HG03460 (cell line): ENCODE results near the gene RTN1.
A peak's percentile ranks its signal among the peaks of the same experiment; 100 is the strongest.

Experiments used
- ATAC-seq: cut with Tn5 transposase; IDR thresholded peaks from one replicate; pipeline ENCODE4 v1.9.1; 2021; ENCODE audit not compliant: unreplicated experiment

RTN1 gene

DNA sequence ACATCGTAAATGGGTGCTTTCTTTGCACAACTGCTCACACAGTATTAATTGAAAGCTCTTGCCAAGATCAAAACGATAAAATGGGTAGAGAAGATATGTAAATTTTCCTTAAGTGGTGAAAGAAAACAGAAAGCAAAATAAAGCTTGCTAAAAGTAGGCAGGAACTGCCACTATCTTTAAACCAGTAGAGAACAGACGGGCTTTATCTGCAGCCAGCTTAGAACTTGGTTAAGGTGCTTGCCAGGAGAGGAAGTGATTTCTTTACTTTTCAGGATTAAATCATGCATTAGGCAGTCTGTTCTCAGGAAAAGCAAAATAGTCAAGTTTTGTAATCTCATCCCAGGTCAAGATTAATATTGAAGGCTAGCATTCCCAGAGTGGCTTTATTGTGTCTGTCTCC, 237.1 kb downstream of the RTN1 start:
- ATAC-seq = no peak

DNA sequence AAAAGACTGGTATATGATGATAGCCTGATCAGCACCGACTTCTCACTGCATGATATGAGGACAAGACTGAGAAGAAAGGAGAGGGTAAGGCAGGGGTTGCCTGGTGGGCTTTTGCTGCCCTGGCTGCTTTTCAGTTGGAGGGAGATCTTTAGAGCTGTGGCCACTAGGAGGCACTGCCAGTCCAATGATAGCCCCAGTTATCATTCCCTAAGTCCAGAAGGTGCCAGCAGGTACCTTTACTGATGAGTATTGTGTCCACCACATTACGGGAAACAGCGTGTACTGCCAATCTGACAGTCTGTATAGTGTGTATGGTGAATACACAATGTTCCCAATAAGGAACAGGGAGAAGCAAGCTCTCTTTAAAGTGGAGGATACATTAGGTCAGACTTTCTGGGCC, 238.2 kb downstream of the RTN1 start:
- ATAC-seq = no peak

DNA sequence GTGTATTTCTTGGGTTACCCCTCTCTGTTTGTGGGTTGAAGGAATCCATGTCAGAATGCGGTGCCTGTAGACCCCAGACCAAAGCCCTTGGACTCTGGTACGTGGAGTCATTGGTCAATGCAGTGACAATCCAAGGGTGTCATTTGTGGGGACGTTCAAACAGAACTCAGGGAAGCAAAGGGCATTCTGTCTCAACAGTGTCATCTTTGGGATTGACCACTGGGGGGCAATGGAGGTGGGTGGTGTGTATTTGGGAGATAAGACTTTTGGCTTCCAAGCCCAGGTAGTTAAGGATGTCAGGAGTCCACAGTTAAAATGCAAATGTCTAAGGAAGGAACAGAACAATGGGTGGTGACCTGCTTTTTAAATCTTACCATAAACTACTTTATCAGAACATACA, 239.3 kb downstream of the RTN1 start:
- no peak for ATAC-seq

DNA sequence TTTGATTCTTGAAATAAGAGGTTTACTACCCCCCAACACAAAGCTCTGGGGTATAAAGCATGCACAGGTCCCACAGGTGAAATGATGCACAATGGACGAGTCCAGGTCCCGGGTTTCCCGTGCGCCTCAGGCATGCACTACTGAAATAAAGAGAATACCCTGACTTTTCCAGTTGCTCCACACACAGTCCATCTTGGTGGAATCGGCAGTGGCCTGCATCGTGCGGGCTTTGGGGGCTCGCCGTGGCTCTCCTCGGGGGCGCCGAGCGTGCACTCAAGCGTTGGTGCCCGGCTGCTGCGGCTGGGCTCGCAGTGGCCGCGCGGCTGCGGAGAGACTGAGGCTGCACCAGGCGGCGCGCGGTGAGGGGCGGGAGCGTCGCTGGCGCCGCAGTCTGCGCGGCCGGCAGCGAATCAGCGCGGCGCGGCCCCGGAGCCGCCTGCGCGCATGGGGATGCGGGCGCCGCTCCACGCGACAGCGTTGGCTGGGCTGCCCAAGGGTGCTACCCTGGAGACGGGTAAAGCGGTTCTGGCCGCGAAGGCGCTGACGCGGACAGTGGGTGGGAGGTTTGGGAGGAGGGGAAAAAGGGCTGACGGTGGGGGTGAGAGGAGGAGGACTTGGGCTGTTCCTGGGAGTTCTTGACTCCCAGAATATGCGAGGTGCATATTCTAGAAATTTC, 240.2 kb downstream of the RTN1 start:
- ATAC-seq = no peak

DNA sequence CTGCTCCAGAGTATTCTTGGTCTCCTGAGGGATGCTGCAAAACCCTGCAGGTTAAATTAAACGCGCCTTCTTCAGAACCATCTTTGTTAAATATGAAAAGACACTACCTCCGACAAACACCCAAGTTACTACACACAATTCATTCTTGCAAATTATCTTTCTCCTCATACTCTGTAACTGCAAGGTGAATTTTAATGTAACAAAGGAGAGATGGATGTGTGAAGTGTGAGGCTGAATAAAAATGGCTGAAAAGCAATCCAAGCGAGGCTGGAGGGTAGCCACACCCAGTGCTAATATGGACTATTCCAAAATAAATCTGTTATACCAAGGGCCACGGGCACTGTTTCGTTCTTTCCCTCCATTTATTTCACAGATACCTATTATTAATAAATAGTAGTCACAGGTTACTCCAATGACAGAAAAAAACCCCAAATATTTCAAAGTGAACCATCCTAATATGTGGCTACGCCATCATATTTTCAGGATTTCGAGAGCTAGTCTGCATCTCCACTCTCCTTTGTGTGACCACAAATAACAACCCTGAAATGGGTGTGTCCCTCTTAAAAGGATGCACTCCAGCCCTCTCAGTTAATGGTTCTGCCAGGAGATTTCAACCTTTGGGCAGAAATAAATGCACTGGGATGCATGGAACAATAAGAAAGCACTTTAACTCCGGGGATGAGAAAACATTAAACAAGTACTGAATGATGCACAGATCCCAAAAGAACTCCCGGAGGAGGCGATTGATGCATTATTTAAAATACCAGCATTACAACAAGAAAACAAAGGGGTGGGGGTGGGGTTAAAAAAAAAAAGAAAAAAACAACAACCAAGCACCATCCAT, 240.9 kb downstream of the RTN1 start:
- no peak for ATAC-seq

DNA sequence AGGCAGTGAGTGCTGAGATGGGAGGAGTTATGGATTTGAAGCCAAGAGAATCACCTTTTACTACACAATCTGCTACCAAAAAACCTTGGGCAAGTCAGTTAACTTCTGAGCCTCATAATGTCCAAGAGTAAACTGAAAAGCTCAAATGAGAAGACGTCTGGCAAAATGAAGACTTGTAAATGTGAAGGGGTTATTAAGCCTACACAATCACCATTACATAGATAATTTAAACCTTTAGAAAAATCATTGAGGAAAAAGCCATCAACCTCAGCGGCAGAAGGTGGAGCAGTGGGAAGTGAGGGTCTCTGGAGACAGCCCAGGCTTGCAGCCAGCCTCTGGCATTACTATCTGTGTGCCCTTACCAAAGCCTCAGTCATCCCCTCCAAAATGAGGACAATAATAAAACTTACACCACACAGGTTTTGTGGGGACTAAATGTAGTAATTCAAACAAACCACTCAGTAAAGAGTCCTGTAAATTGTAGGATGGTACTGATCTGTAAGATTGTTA, 243.5 kb downstream of the RTN1 start:
- no peak for ATAC-seq

DNA sequence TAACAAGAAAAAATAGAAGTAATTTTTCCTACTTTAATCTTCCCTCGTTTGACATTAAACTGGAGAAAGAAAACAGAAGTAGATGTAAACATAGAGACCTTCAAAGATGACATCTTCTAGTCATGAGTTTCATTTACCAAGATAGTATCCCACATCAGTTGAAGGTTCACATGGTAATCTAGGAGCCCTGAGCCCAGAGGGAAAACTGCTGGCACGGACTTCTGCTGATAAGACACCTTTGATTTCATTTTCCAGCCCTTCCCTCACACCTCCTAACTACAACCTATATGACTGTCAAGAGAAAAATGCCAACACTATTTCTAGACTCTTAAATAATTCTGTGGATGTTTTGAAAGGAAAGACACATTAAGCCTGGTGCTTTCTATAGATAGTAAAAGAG, 247.9 kb downstream of the RTN1 start:
- no peak for ATAC-seq

DNA sequence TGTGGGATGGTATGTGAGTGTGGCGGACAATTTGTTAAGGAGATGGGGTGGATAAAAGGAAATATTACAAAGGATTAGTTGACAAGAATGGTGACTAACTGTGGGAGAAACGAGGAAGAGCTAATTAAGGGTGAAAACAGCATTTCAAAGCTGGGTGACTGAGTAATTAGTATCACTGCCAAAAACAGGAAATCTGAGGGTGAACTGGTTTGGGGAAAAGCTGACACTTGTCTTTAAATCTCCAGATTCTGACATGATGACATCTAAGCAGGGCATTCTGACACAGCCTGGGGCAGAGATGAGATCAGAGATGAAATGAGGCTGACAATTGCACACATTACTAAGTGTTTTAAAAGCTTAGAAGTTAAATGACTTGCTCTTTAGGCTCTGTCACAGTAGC, 251.5 kb downstream of the RTN1 start:
- no peak for ATAC-seq

DNA sequence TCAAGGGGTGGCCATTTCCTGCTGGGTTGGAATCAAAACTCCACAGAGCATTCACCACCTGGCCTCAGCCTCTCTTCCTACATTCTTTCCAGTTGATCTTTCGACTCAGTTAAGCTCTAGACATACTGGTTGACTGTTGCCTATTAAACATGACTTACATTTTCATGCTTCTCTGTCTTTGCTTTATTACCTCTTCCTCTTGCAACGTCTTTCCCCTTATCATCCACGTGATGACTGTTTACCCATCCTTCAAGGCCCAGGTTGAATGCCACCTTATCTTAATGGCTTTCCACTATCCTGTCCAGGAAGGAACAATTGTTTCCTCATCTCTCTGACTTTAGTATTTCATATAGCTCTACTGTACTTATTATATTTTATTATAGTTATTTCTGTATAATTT, 269.5 kb downstream of the RTN1 start:
- no peak for ATAC-seq

DNA sequence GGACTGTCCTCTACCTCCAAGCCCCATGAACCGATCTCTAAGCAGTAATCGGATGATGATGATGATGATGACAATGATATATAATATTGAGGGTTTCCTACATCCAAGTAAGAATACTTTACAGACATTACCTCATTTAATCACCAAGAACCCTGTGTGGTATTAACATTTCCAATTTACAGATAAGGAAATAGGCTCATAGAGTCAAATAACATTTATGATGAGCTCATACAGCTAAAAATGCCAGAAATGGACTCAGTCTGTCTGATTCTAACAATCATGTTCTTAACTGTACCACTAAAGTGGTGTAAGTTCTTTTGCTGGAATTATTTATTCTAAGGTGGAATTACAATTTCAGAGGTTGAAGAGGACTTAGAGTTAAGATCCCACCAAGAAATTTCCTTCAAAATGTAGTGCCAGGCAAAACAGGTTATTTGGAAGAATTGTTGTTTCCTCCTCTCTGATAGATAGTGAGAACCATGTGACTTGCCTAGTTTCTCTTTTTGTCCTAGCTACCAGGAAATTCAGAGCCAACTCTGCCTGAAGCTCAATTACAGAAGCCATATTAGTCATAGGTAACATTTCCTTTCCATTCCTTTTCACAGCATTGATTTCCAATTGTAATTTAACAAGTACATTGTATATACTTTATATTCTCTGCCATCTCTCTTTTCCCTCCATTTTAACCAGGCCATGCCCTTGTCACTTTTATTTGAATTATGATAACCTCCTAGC, 270.2 kb downstream of the RTN1 start:
- ATAC-seq = no peak

DNA sequence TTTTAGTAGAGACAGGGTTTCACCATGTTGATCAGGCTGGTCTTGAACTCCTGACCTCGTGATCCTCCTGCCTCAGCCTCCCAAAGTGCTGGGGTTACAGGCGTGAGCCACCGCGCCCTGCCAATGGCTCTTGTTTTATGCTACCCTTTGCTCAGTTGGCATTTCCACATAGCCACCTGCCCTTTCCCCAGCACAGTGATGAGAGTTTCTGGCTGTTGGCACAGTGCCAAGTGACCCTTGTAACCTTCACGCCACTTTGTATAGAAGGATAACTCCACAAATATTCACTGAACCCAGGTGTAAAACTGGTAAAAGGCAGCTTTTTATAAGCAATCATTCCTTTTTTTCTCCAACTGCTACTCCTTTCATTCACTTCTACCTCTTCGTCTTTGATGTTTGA, 275.5 kb downstream of the RTN1 start:
- no peak for ATAC-seq

DNA sequence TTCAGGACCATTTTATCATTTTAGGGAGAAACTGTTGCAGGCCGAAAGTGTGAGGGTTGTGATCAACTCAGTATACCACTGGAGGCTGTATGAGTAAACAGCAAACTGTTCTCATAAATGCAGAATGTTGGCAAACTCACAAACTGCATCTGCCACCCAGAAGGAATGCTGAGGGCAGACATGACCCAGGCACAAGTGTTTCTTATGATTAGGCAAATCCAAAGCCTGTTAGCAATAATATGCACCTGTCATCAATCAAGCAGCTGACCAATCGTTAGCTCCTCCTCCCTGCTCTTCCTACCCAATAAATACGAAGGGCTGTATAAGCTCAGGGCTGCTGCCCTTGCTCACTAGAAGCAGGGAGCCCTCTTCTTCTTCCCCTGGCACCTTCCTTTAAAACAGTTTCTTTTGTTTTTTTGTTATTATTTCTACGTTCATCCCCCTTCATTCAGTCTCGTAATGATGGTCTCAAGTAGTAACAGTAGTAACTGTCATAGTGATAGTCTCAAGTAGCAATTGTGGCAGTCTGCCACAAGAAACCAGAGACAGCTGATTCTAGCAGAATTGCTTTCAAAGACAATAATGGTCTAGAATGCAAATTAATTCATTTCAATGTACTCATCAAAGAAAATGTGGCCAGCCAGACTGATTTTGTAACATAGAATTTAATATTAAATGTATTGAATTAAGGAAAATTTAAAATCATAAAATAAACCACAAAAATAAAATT, 278.8 kb downstream of the RTN1 start:
- ATAC-seq = no peak

DNA sequence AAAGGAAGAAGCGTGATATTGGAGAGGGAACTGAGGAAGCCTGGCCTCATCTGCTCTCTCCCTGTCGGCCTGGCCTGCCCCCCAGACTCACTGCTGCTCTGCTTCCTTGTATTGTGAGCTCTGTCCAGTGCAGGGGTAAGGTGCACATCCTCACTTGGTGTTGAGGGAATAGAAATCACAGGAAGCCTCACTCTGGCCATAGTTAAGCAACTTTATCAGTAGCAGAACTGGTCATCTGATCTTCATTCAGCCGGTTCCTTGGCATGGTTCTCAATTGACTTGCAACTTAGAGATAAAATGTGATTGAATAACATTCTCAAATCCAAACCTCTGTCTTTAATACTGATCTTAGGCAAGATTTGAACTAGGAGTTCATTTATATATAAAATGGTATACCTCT, 282.5 kb downstream of the RTN1 start:
- no peak for ATAC-seq

DNA sequence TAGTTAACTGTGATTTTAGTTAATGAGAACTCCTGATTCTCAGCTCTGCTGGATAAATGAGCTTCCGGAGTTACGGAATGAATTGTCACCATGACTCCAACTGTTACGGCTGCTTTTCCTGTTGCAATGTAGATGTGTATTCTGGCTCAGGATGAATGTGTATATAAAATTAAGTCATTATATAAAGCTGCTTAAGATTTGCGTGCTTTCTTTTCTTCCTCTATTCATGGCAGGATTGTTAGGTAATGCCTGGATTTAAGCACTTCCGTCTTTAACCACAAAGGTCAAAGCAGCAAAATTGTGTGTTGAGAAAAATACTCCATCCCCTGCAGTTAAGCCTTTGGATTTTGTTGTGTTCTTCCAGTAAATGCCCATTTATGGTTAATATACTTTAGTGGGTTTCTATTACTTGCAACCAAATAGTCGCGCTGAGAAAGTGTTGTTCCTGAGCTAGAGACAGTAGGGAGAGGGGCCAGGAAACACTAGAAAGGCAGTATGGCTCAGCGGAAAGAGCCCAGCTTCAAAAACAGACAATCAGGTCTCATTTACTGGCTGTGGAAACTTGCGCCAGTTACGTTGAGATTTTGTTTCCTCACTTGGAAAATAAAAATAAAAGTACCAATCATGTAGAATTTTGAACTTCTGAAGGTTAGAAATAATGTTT, 284.6 kb downstream of the RTN1 start:
- ATAC-seq = no peak

DNA sequence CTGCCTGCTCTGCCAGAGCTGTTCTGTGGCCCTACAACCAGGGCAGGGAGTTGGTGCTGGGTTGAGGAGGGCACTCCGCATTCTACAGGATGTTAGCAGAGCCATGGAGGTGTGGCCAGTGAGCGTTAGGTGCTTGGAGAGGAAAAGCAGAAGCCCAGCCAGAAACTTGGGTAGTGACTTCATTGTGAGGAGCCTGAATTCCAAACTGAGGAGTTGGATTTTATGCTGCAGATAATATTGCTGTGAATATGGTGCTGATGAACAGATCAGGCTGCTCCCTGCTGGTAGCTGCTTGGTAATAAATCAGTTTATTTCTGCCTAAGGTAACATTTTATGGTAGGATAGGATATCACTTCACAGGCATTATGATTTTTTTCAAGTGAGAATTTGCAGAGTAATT, 286.8 kb downstream of the RTN1 start:
- no peak for ATAC-seq

DNA sequence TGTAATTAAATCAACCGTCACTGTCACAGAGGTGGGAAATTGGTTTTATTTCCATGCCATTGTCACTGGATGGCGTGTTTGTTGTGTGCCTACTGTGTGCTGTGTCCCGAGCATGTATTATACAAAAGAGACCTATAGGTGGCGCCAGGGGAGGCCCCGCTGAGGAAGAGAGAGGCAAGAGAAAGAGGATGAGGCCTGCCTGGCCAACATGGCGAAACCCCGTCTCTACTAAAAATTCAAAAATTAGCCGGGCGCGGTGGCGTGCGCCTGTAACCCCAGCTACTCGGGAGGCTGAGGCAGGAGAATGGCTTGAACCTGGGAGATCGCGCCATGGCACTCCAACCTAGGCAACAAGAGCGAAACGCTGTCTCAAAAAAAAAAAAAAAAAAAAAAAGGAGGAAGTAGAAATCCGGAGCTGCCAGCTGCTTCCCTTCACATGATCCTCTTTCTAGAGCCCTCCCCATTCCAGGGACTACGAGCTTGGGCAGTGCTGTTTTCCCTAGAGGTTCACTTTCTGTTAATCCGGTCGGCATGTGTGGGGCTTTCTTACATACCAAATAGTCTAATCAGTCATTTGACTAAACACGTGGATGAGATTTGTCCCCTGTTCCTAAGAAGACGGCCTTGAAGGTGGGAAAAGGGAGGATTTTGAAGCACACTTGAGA, 287.6 kb downstream of the RTN1 start:
- ATAC-seq = no peak

DNA sequence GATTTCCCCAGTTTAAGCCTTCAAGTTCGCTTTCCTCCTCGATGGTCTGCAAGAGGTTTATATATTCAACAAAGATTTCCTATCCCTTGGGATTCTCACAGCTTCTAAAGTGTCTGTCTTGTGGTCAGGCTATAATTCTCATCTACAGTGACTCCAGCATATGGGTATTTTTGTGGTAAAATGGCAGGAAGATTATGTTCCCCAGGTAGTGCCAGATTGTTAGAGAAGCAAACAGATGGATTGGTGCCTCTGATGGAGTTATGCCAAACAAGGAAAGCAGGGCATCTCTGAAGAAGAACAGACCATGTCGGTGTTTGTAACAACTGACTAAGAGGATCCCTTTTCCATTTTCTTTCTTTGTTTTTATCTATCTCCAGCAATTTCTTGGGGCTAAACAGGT, 288.4 kb downstream of the RTN1 start:
- ATAC-seq = no peak

DNA sequence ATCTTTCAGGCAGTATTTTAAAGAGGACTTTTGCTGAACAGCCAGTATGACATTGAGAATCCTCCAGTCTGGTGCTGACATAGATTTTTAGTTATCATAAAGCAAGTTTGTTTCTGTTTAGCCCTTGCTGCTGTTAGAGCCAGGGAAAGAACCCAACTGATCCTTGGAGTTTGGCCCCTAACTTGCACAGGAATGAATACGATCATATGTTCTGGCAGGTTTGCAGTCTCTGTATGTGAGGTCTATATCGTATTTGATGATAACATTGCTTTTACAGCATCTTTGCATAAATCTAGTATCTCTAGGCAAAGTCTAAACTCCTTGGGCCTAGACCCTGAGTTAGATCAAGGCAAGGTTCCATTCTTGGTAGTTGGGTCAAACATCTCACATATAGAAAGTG, 289.7 kb downstream of the RTN1 start:
- no peak for ATAC-seq

DNA sequence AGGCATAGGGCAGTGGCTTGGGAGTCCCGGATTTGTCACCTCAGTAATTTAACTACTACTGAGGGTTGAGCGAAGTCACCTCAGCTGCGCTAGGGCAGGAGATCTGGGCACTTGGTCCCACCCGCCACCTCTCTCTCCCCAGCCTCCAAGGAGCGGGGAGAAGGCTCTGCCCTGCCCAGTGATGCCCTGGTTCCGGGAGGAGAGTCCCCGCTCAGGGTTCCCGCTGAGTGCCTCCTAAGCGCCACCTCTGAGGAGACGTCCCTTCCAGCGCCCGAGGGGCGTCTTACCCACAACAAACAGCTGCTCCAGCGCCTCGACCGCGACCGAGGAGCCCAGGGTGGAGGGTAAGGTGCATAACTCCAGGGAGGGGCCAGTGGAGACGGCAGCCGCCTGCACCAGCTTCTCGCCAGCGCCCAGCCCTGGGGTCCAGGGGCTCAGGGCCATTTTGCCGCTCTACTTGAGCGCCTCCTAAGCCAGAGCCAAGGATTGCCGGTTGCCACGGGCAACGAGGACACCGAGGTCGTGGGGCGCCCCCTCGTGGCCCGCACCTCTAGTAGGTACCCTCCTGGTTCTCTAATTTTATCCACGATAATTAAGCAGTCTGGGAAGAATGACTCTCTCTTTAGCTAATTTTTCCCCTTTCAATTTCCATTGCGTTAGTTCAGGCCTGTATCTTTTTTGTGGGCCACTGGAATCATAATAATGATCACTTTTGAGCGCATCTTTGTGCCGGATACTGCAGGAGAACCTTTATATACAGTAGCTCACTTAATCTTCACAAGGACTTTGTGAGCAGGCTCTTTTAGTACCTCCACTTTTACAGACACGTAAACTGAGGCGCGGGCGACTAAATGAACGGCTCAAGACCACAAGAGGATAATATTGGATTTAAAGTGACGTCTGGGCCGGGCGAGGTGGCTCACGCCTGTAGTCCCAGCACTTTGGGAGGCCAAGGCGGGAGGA, 294.0 kb downstream of the RTN1 start, which contains the start of gene CCDC175:
CCDC175 (minus strand) TSS at position 481 of the 963 bp plus-strand sequence; CDS start at position 444, 37 bp downstream.
- peak; percentile 98 for ATAC-seq
